ENCODE results near the gene RAP1GAP.

The RAP1GAP gene

GRCh38 chr1:21628798-21629393, 40.3 kb downstream of the RAP1GAP start:
- no peak for DNase-seq (ENCODE audit: extremely low read depth, low read depth)
- TF ChIP-seq, protein P1, sequence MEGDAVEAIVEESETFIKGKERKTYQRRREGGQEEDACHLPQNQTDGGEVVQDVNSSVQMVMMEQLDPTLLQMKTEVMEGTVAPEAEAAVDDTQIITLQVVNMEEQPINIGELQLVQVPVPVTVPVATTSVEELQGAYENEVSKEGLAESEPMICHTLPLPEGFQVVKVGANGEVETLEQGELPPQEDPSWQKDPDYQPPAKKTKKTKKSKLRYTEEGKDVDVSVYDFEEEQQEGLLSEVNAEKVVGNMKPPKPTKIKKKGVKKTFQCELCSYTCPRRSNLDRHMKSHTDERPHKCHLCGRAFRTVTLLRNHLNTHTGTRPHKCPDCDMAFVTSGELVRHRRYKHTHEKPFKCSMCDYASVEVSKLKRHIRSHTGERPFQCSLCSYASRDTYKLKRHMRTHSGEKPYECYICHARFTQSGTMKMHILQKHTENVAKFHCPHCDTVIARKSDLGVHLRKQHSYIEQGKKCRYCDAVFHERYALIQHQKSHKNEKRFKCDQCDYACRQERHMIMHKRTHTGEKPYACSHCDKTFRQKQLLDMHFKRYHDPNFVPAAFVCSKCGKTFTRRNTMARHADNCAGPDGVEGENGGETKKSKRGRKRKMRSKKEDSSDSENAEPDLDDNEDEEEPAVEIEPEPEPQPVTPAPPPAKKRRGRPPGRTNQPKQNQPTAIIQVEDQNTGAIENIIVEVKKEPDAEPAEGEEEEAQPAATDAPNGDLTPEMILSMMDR (IDR thresholded peaks at IDR 0.05; ENCODE audit: low read depth, low read length, missing control alignments) = no peak
- H3K4me3 ChIP-seq (replicated peaks; ENCODE audit: low read depth, low read length) = no peak overlapping the region

GRCh38 chr1:21626921-21627339, 42.2 kb downstream of the RAP1GAP start:
- no peak for DNase-seq (ENCODE audit: extremely low read depth, low read depth)
- TF ChIP-seq, protein P1 (IDR thresholded peaks at IDR 0.05; ENCODE audit: low read depth, low read length, missing control alignments) = no peak

GRCh38 chr1:21625390-21626190, 43.6 kb downstream of the RAP1GAP start:
- no peak overlapping the region for H3K4me3 ChIP-seq (replicated peaks; ENCODE audit: low read depth, low read length)
- TF ChIP-seq, protein P1 (IDR thresholded peaks at IDR 0.05; ENCODE audit: low read depth, low read length, missing control alignments) = no peak
- no peak for DNase-seq (ENCODE audit: extremely low read depth, low read depth)

More at GRCh38 chr1:21626921-21627339, 42.2 kb downstream of the RAP1GAP start:
- no peak overlapping the region for H3K4me3 ChIP-seq (replicated peaks; ENCODE audit: low read depth, low read length)

- no peak overlapping the region for H3K4me3 ChIP-seq (replicated peaks; ENCODE audit: low read depth, low read length)
- DNase-seq (ENCODE audit: extremely low read depth, low read depth) = peak; percentile 21
- TF ChIP-seq, protein P1 (IDR thresholded peaks at IDR 0.05; ENCODE audit: low read depth, low read length, missing control alignments) = no peak
Observed at GRCh38 chr1:21624571-21625389, 44.4 kb downstream of the RAP1GAP start.

DNA sequence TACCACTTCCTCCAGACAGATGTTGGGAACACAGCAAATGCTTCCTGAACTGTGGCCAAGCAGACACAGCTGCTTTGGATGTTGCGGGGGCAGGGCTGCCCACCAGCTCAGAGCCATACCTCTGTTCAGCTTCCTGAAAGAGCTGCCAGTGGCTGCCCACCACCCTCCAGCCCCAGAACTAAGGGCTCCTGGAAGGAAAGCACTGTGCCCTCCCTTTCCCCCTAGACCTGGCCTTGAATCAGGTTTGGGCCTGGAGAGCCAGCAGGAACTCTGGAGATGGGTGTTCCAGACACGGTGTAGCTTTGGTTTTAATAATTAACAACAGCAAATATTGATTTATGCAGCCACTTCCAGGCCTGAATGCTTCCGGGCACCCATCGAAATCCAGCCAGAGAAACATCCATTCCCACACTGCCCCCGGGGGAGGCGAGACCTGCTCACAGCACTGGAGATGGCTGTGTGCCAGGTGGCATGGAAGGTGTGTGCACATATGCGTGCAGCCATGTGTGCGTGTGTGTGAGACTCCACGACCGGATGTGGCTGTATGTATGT, 45.7 kb downstream of the RAP1GAP start:
- H3K4me3 ChIP-seq (replicated peaks; ENCODE audit: low read depth, low read length) = no peak overlapping the region
- DNase-seq (ENCODE audit: extremely low read depth, low read depth) = no peak
- TF ChIP-seq, protein P1 (IDR thresholded peaks at IDR 0.05; ENCODE audit: low read depth, low read length, missing control alignments) = no peak

DNA sequence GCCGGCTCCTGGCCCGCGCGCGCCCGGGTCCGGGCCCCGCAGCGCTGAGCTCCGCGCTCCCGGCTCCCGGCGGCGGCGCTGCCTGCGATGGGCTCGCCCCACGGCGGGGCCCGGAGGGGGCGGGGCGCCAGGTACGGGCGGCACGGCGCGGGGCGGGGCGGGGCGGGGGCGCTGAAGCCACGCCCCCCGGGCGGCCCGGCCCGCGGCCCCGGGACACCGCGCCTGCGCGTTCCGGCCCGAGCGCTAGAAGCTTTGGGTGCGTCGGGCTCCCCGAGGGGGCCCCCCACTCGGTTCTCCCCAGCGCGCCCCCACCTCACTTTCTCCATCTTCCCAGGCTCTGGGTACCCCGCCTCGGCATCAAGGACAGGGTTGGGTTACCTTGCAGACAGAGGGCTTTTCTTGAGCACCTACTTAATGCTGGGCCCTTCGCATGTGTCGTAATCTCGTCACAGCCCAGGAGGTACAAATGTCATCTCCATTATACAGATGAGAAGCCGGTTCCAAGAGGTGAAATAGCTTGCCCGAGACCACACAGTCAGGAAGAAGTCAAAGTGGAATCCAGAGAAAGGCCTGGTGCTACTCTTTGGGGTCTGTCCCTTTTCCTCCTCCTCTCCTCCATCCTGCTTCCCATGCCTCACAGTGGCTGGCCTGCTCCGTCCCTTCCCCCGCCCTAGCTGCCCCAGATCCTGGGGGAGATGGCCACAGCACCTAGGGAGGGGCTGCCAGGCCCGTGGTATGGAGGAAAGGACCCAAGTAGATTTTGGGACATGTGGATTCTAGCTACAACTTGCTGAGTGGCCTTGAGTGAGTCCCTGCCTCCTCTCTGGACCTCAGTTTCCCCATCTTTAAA, 46.5 kb downstream of the RAP1GAP start:
- no peak for DNase-seq (ENCODE audit: extremely low read depth, low read depth)
- TF ChIP-seq, protein P1 (IDR thresholded peaks at IDR 0.05; ENCODE audit: low read depth, low read length, missing control alignments) = no peak

More for the DNA sequence above, 46.5 kb downstream of the RAP1GAP start:
- H3K4me3 ChIP-seq (replicated peaks; ENCODE audit: low read depth, low read length) = peak overlapping the region; percentile 24

All from HFF-Myc (cell line).